Muscle layer of colon (tissue), 2 donors: ENCODE data around the gene CHRNA10.
"Not testable (repeated sequence)": the region's sequence is repeated elsewhere in the genome, so short reads cannot be mapped to it uniquely, and the experiment has no call there.

ENCODE experiments used
- H3K27ac ChIP-seq: one replicate; pipeline ENCODE4 v1.7.0; 2013; ENCODE audit warnings: low read depth, mild to moderate bottlenecking, low read length, moderate library complexity
- H3K27me3 ChIP-seq, 2 donors: one replicate each; pipeline ENCODE4 v1.7.0; 2013; ENCODE audit warnings: low read length in 2 of 2, mild to moderate bottlenecking in 2 of 2; ENCODE audit not compliant: insufficient read depth in 2 of 2, control insufficient read depth in 1 of 2
- H3K36me3 ChIP-seq: one replicate; pipeline ENCODE4 v1.7.0; 2013; ENCODE audit warnings: mild to moderate bottlenecking, low read length; ENCODE audit not compliant: insufficient read depth
- H3K4me1 ChIP-seq: one replicate; pipeline ENCODE4 v1.7.0; 2013; ENCODE audit warnings: mild to moderate bottlenecking, low read length; ENCODE audit not compliant: insufficient read depth
- H3K4me3 ChIP-seq, 2 donors: one replicate each; pipeline ENCODE4 v1.7.0; 2013; ENCODE audit warnings: low read length in 2 of 2, low read depth in 1 of 2, mild to moderate bottlenecking in 1 of 2, moderate library complexity in 1 of 2
- H3K9ac ChIP-seq: one replicate; pipeline ENCODE4 v1.7.0; 2013; ENCODE audit warnings: low read length
- H3K9me3 ChIP-seq: one replicate; pipeline ENCODE4 v1.7.0; 2013; ENCODE audit warnings: mild to moderate bottlenecking, low read length
- donor health status: abdominal sarcoma.
- donor health status: Adenocarcinoma of cecum.

Gene CHRNA10

DNA sequence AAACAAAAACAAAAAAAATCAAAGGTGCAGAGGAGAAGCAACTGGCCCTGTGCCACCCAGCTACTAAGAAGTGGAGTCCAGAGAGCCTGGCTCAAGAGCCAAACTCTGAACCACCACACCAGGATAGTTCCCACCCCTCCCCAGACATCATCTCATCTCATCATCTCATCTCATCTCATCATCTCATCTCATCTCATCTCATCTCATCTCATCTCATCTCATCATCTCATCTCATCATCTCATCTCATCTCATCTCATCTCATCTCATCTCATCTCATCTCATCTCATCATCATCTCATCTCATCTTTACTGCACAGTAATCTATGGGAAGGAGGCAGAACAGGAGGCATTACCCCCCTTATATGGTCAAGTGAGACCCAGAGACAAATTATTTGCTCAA is 8.3 kb downstream of the CHRNA10 start:
- no peaks in the 10 kb centered on the region for H3K4me1 ChIP-seq
- H3K27me3 ChIP-seq: no peaks in the 10 kb centered on the region
- no peak overlapping the region for H3K27ac ChIP-seq
- H3K9me3 ChIP-seq: no peaks in the 10 kb centered on the region
- no peak overlapping the region for H3K4me3 ChIP-seq
- H3K9ac ChIP-seq: no peak overlapping the region
- peaks cover 12% of the 10 kb centered on the region for H3K36me3 ChIP-seq

DNA sequence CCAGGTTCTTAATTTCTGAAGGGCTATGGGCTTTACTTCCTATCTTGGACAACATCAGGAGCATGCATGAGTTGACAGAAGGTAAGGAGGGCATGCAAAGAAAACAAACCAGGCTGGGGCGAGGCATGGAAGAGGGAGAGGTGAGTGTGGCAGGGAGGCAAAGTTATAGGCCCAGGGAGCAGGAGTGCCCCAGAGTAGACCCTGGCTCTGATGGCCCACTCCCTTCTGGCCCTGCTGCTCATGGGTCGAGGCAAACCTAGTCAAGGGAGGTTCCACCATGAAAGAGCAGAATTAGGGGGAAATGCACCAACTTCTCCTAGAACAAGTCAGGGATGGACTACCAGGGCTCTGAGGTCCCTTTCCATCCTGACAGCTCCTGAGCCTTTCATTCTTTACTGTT is 10.2 kb downstream of the CHRNA10 start:
- H3K36me3 ChIP-seq: peaks cover 4% of the 10 kb centered on the region
- H3K9me3 ChIP-seq: no peaks in the 10 kb centered on the region
- no peak overlapping the region for H3K4me3 ChIP-seq
- H3K27ac ChIP-seq: no peak overlapping the region
- H3K9ac ChIP-seq: no peak overlapping the region
- no peaks in the 10 kb centered on the region for H3K27me3 ChIP-seq
- no peaks in the 10 kb centered on the region for H3K4me1 ChIP-seq

DNA sequence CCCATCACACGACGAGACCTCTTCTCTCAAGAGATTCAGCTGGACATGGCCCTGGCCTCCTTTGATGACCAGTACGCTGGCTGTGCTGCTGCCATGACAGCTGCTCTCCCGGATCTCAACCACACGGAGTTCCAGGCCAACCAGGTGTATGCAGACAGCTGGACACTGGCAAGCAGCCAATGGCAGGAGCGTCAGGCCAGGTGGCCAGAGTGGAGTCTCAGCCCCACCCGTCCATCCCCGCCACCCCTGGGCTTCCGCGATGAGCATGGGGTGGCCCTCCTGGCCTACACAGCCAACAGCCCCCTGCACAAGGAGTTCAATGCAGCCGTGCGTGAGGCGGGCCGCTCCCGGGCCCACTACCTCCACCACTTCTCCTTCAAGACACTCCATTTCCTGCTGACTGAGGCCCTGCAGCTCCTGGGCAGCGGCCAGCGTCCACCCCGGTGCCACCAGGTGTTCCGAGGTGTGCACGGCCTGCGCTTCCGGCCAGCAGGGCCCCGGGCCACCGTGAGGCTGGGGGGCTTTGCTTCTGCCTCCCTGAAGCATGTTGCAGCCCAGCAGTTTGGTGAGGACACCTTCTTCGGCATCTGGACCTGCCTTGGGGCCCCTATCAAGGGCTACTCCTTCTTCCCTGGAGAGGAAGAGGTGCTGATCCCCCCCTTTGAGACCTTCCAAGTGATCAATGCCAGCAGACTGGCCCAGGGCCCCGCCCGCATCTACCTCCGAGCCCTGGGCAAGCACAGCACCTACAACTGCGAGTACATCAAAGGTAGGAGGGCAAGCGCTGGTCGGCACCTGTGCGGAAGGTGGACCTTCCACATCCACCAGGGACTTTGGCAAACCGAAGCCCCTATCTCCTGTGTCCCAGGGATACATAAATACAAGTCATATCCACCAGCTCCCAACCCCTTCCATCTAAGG is 11.3 kb downstream of the CHRNA10 start:
- Histone ChIP-seq H3K27me3 (no peaks in the 10 kb centered on the region), H3K9me3 (no peaks in the 10 kb centered on the region), H3K4me3 (no peak overlapping the region), H3K27ac (no peak overlapping the region), H3K36me3 (no peaks in the 10 kb centered on the region), H3K9ac (no peak overlapping the region), H3K4me1 (no peaks in the 10 kb centered on the region)

DNA sequence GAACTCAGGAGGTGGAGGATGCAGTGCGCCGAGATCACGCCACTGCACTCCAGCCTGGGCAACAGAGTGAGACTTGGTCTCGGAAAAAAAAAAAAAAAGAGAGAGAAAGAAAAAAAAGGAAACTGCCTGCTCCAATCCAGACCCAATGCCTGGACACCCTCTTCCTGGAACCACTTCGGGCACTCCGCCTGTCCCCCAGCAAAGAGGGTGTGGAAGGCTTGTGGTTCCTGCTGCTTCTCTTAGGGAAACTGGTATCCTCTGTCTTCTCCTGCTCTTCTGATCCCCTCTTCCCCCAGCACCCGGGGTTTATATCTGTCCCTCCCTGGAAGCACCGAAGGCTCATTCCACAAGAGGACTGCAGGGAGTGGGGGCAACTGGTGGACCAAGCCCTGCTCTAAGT is 12.9 kb downstream of the CHRNA10 start:
- H3K27me3 ChIP-seq: no peaks in the 10 kb centered on the region
- no peak overlapping the region for H3K9ac ChIP-seq
- no peaks in the 10 kb centered on the region for H3K4me1 ChIP-seq

DNA sequence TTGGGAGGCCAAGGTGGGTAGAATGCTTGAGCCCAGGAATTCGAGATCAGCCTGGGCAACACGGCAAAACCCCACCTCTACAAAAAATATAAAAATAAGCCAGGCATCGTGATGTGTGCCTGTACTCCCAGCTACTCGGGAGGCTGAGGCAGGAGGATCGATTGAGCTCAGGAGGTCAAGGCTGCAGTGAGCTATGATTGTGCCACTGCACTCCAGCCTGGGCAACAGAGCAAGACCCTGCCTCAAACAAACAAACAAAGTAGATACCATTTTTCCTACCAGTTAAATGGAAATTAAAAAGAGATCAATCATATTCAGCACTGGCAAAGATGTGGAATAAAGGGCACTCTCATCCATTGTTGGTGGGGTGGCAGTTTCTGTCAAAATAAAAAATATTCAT is 13.9 kb downstream of the CHRNA10 start:
- not testable (repeated sequence) for H3K27me3 ChIP-seq, H3K9me3 ChIP-seq, H3K4me3 ChIP-seq, H3K27ac ChIP-seq, H3K9ac ChIP-seq, H3K4me1 ChIP-seq, H3K36me3 ChIP-seq

More for the DNA sequence above, 12.9 kb downstream of the CHRNA10 start:
- no peaks in the 10 kb centered on the region for H3K9me3 ChIP-seq
- H3K36me3 ChIP-seq: no peaks in the 10 kb centered on the region
- H3K27ac ChIP-seq: no peak overlapping the region
- H3K4me3 ChIP-seq: no peak overlapping the region

DNA sequence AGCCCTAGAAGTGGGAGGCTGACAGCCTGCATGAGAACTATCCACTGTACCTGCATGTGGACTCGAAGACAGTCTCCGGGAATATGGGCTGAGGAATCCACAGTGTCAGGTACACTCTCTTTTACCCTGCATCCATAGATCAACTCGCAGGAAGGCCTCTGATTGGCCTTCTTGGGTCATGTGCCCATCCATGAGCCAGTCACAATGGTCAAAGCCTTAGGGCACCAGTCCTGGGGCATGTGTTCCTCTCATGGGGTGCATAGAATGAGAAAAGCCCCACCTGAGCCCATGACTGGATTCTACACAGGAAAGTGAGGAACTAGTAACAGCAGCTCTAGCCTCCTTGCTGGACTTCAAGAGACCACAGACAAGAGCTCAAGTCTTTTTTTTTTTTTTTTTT is 15.6 kb downstream of the CHRNA10 start:
- no peaks in the 10 kb centered on the region for H3K4me1 ChIP-seq
- no peak overlapping the region for H3K9ac ChIP-seq
- H3K4me3 ChIP-seq: no peak overlapping the region
- H3K27me3 ChIP-seq: no peaks in the 10 kb centered on the region
- no peak overlapping the region for H3K27ac ChIP-seq
- no peaks in the 10 kb centered on the region for H3K36me3 ChIP-seq
- no peaks in the 10 kb centered on the region for H3K9me3 ChIP-seq

DNA sequence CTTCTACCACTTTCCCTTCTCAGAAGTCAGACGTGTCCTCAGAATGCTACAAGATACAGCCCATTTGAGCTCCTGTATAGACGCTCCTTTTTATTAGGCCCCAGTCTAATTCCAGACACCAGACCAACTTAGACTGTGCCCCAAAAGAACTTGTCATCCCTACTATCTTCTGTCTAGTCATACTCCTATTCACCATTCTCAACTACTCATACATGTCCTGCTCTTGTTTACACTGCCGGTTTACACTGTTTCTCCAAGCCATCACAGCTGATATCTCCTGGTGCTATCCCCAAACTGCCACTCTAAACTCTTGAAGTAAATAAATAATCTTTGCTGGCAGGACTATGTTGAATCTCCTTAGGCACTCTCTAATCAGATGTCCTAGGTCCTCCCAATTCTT is 18.7 kb downstream of the CHRNA10 start:
- H3K27me3 ChIP-seq, H3K36me3 ChIP-seq, H3K4me3 ChIP-seq, H3K4me1 ChIP-seq, H3K9ac ChIP-seq, H3K27ac ChIP-seq, H3K9me3 ChIP-seq: not testable (repeated sequence)

DNA sequence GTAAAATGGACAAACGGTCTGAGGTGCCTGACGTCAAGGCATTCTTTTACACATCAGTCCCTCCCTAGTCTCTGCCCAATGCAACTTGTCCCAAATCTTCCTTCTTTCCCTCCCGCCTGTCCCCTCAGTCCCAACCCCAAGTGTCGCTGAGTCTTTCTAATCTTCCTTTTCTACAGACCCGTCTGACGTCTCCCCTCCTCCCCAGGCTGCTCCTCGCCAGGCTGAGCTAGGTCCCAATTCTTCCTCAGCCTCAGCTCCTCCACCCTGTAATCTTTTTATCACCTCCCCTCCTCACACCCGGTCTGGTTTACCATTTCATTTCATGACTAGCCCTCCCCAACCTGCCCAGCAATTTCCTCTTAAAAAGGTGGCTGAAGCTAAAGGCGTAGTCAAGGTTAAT is 21.8 kb downstream of the CHRNA10 start:
- H3K27ac ChIP-seq, H3K9me3 ChIP-seq, H3K4me1 ChIP-seq, H3K36me3 ChIP-seq, H3K27me3 ChIP-seq, H3K9ac ChIP-seq, H3K4me3 ChIP-seq: not testable (repeated sequence)

DNA sequence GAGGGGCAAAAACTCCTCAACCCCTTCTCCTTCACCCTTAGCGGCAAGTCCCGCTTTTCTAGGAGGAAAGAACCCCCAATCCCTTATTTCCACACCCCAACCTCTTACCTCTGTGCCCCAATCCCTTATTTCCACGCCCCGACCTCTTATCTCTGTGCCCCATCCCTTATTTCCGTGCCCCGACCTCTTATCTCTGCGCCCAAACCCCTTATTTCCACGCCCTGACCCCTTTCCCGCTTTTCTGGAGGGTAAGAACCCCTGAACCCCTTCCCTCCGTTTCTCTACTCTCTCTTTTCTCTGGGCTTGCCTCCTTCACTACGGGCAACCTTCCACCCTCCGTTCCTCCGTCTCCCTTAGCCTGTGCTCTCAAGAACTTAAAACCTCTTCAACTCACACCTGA is 22.3 kb downstream of the CHRNA10 start:
- not testable (repeated sequence) for H3K4me1 ChIP-seq, H3K27me3 ChIP-seq, H3K9ac ChIP-seq, H3K27ac ChIP-seq, H3K36me3 ChIP-seq, H3K4me3 ChIP-seq, H3K9me3 ChIP-seq

DNA sequence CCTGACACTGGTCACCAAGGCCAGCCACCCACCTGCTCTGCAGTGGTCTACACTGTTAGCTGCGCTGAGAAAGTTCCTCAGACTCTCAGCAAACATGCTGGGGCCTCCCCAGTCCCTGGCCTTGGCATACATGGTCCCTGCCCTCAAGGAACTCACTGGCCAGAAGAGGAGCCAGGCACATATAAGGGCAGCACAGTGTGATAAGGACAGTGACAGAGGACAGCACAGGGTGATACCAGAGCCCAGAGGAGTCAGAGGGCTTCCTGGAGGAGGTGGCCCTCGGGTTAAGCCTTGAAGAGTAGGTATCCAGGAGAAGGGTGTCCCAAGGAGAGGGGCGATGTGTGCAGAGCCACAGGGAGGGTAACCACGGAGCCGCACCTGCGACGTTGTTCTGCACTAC is 25.6 kb downstream of the CHRNA10 start:
- Histone ChIP-seq H3K9me3 (no peaks in the 10 kb centered on the region), H3K9ac (no peak overlapping the region), H3K36me3 (no peaks in the 10 kb centered on the region)

DNA sequence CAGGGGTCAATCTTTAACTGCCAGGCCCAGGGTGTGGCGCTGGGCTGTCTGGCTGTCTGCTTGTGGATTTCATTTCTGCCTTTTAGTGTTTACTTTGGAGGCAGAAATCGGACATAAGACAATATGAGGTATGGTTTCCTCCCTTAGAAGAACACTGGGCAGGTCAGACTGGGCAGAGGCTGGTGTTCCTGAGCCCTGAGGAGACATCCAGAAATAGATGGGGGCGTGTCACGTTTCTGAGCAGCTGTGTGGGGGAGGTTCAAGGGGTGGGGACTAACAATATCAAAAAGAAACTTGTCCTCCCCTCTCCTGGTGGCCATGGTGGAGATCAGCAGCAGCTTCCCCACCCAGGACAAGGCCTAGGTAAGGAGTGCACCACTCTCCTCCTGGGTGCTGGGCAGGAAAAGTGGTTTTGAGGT is 26.4 kb downstream of the CHRNA10 start, which contains the start of gene ART1:
Gene ART1 (plus strand): TSS at position 312 of the 419 bp plus-strand sequence. CDS start 14,086 bp downstream, outside the sequence.
- Histone ChIP-seq H3K4me3 (no peak within 1 kb of the TSS), H3K27me3 (peaks cover 0 to 24% of the 10 kb centered on the region in 2 donors), H3K9ac (no peak within 1 kb of the TSS), H3K9me3 (no peaks in the 10 kb centered on the region), H3K36me3 (no peaks in the 10 kb centered on the region), H3K4me1 (peaks cover 9% of the 10 kb centered on the region), H3K27ac (no peak within 1 kb of the TSS)

More for the DNA sequence above, 25.6 kb downstream of the CHRNA10 start:
- peaks cover 0 to 24% of the 10 kb centered on the region in 2 donors for H3K27me3 ChIP-seq
- H3K4me1 ChIP-seq: peaks cover 9% of the 10 kb centered on the region
- H3K27ac ChIP-seq: no peak overlapping the region
- no peak overlapping the region for H3K4me3 ChIP-seq

DNA sequence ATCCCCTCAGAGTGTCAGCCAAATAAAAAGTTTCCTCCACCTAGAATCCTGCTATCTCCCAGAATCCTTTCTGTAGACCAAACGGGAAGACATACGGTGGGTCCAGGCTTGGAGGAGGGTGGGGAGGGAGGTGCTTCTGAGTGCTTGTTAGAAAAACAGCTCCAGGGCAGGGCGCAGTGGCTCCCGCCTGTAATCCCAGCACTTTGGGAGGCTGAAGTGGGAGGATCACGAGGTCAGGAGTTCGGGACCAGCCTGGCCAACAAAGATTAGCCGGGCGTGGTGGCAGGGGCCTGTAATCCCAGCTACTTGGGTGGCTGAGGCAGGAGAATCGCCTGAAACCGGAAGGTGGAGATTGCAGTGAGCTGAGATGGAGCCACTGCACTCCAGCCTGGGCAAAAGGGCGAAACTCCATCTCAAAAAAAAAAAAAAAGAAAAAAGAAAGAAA is 28.1 kb downstream of the CHRNA10 start:
- H3K4me3 ChIP-seq: peak overlapping the region in 1 of 2 donors; percentile 70

More for the DNA sequence above, 28.1 kb downstream of the CHRNA10 start:
- not testable (repeated sequence) for H3K9ac ChIP-seq, H3K27ac ChIP-seq, H3K9me3 ChIP-seq, H3K36me3 ChIP-seq, H3K4me1 ChIP-seq
- H3K27me3 ChIP-seq: peaks cover 0 to 24% of the 10 kb centered on the region in 2 donors
